GM21528 (cell line): ENCODE data around the gene MCEMP1.

Experiments
- ATAC-seq: cut with Tn5 transposase; IDR thresholded peaks from one replicate; pipeline ENCODE4 v1.9.1; 2021; ENCODE audit warnings: mild to moderate bottlenecking, moderate library complexity; ENCODE audit not compliant: unreplicated experiment, low FRiP score

MCEMP1 gene

GRCh38 chr19:7718668-7719067 is 41.8 kb downstream of the MCEMP1 start:
- no peak for ATAC-seq

GRCh38 chr19:7720351-7720750 is 43.5 kb downstream of the MCEMP1 start:
- no peak for ATAC-seq

- no peak for ATAC-seq
Measured at GRCh38 chr19:7722231-7722651, 45.4 kb downstream of the MCEMP1 start.

GRCh38 chr19:7725791-7726190 is 48.9 kb downstream of the MCEMP1 start:
- ATAC-seq: no peak

- ATAC-seq: no peak
Measured at GRCh38 chr19:7729211-7729610, 52.3 kb downstream of the MCEMP1 start.
